ENCODE results near the gene KIAA1671.

Gene KIAA1671

GRCh38 chr22:25161916-25162530 is 209.5 kb downstream of the KIAA1671 start:
- no peak overlapping the region for H3K4me3 ChIP-seq (ENCODE audit: low read depth in 1 of 2, low read length in 2 of 2)
- H3K27me3 ChIP-seq (ENCODE audit: control insufficient read depth in 1 of 2, insufficient read depth in 2 of 2, low read length in 2 of 2) = no peaks in the 10 kb centered on the region
- H3K4me1 ChIP-seq (ENCODE audit: control insufficient read depth in 1 of 2, insufficient read depth in 2 of 2, low read length in 2 of 2) = no peaks in the 10 kb centered on the region
- H3K9ac ChIP-seq (ENCODE audit: low read depth in 1 of 2, low read length in 2 of 2) = no peak overlapping the region
- H3K36me3 ChIP-seq (ENCODE audit: control insufficient read depth in 1 of 2, insufficient read depth in 2 of 2, low read length in 2 of 2) = peaks cover 0 to 2% of the 10 kb centered on the region in 2 donors
- no peak overlapping the region for H3K27ac ChIP-seq (ENCODE audit: low read depth, low read length)
- no peaks in the 10 kb centered on the region for H3K9me3 ChIP-seq (ENCODE audit: control insufficient read depth in 1 of 2, low read length in 2 of 2)

GRCh38 chr22:25162561-25162960 is 210.0 kb downstream of the KIAA1671 start:
- H3K4me1 ChIP-seq (ENCODE audit: control insufficient read depth in 1 of 2, insufficient read depth in 2 of 2, low read length in 2 of 2) = no peaks in the 10 kb centered on the region
- H3K36me3 ChIP-seq (ENCODE audit: control insufficient read depth in 1 of 2, insufficient read depth in 2 of 2, low read length in 2 of 2) = peaks cover 0 to 2% of the 10 kb centered on the region in 2 donors
- no peak overlapping the region for H3K27ac ChIP-seq (ENCODE audit: low read depth, low read length)
- no peak overlapping the region for H3K4me3 ChIP-seq (ENCODE audit: low read depth in 1 of 2, low read length in 2 of 2)
- H3K9me3 ChIP-seq (ENCODE audit: control insufficient read depth in 1 of 2, low read length in 2 of 2) = no peaks in the 10 kb centered on the region
- H3K9ac ChIP-seq (ENCODE audit: low read depth in 1 of 2, low read length in 2 of 2) = no peak overlapping the region
- H3K27me3 ChIP-seq (ENCODE audit: control insufficient read depth in 1 of 2, insufficient read depth in 2 of 2, low read length in 2 of 2) = no peaks in the 10 kb centered on the region

- Histone ChIP-seq H3K9ac (ENCODE audit: low read depth in 1 of 2, low read length in 2 of 2) (no peak overlapping the region), H3K9me3 (ENCODE audit: control insufficient read depth in 1 of 2, low read length in 2 of 2) (no peaks in the 10 kb centered on the region), H3K27me3 (ENCODE audit: control insufficient read depth in 1 of 2, insufficient read depth in 2 of 2, low read length in 2 of 2) (no peaks in the 10 kb centered on the region), H3K4me1 (ENCODE audit: control insufficient read depth in 1 of 2, insufficient read depth in 2 of 2, low read length in 2 of 2) (no peaks in the 10 kb centered on the region), H3K36me3 (ENCODE audit: control insufficient read depth in 1 of 2, insufficient read depth in 2 of 2, low read length in 2 of 2) (no peaks in the 10 kb centered on the region), H3K27ac (ENCODE audit: low read depth, low read length) (no peak overlapping the region), H3K4me3 (ENCODE audit: low read depth in 1 of 2, low read length in 2 of 2) (no peak overlapping the region)
Observed at GRCh38 chr22:25165785-25166184, 213.3 kb downstream of the KIAA1671 start.

GRCh38 chr22:25166266-25167040 is 213.9 kb downstream of the KIAA1671 start:
- no peak overlapping the region for H3K9ac ChIP-seq (ENCODE audit: low read depth in 1 of 2, low read length in 2 of 2)
- H3K9me3 ChIP-seq (ENCODE audit: control insufficient read depth in 1 of 2, low read length in 2 of 2) = no peaks in the 10 kb centered on the region
- no peaks in the 10 kb centered on the region for H3K27me3 ChIP-seq (ENCODE audit: control insufficient read depth in 1 of 2, insufficient read depth in 2 of 2, low read length in 2 of 2)
- H3K4me1 ChIP-seq (ENCODE audit: control insufficient read depth in 1 of 2, insufficient read depth in 2 of 2, low read length in 2 of 2) = no peaks in the 10 kb centered on the region
- no peaks in the 10 kb centered on the region for H3K36me3 ChIP-seq (ENCODE audit: control insufficient read depth in 1 of 2, insufficient read depth in 2 of 2, low read length in 2 of 2)
- no peak overlapping the region for H3K27ac ChIP-seq (ENCODE audit: low read depth, low read length)
- no peak overlapping the region for H3K4me3 ChIP-seq (ENCODE audit: low read depth in 1 of 2, low read length in 2 of 2)

- Histone ChIP-seq H3K27ac (ENCODE audit: low read depth, low read length) (no peak overlapping the region), H3K27me3 (ENCODE audit: control insufficient read depth in 1 of 2, insufficient read depth in 2 of 2, low read length in 2 of 2) (no peaks in the 10 kb centered on the region), H3K4me1 (ENCODE audit: control insufficient read depth in 1 of 2, insufficient read depth in 2 of 2, low read length in 2 of 2) (no peaks in the 10 kb centered on the region), H3K36me3 (ENCODE audit: control insufficient read depth in 1 of 2, insufficient read depth in 2 of 2, low read length in 2 of 2) (peaks cover 2 to 4% of the 10 kb centered on the region in 2 donors), H3K9ac (ENCODE audit: low read depth in 1 of 2, low read length in 2 of 2) (no peak overlapping the region), H3K4me3 (ENCODE audit: low read depth in 1 of 2, low read length in 2 of 2) (no peak overlapping the region), H3K9me3 (ENCODE audit: control insufficient read depth in 1 of 2, low read length in 2 of 2) (no peaks in the 10 kb centered on the region)
Observed at GRCh38 chr22:25167082-25167481, 214.6 kb downstream of the KIAA1671 start.

- Histone ChIP-seq H3K27ac (ENCODE audit: low read depth, low read length) (no peak overlapping the region), H3K27me3 (ENCODE audit: control insufficient read depth in 1 of 2, insufficient read depth in 2 of 2, low read length in 2 of 2) (no peaks in the 10 kb centered on the region), H3K4me1 (ENCODE audit: control insufficient read depth in 1 of 2, insufficient read depth in 2 of 2, low read length in 2 of 2) (no peaks in the 10 kb centered on the region), H3K36me3 (ENCODE audit: control insufficient read depth in 1 of 2, insufficient read depth in 2 of 2, low read length in 2 of 2) (peaks cover 4 to 12% of the 10 kb centered on the region in 2 donors), H3K4me3 (ENCODE audit: low read depth in 1 of 2, low read length in 2 of 2) (no peak overlapping the region), H3K9me3 (ENCODE audit: control insufficient read depth in 1 of 2, low read length in 2 of 2) (no peaks in the 10 kb centered on the region), H3K9ac (ENCODE audit: low read depth in 1 of 2, low read length in 2 of 2) (no peak overlapping the region)
Observed at GRCh38 chr22:25167834-25168601, 215.5 kb downstream of the KIAA1671 start.

GRCh38 chr22:25169278-25170031 is 216.9 kb downstream of the KIAA1671 start:
- no peak overlapping the region for H3K9ac ChIP-seq (ENCODE audit: low read depth in 1 of 2, low read length in 2 of 2)
- H3K27me3 ChIP-seq (ENCODE audit: control insufficient read depth in 1 of 2, insufficient read depth in 2 of 2, low read length in 2 of 2) = no peaks in the 10 kb centered on the region
- no peaks in the 10 kb centered on the region for H3K9me3 ChIP-seq (ENCODE audit: control insufficient read depth in 1 of 2, low read length in 2 of 2)
- H3K4me3 ChIP-seq (ENCODE audit: low read depth in 1 of 2, low read length in 2 of 2) = no peak overlapping the region
- no peak overlapping the region for H3K27ac ChIP-seq (ENCODE audit: low read depth, low read length)
- peaks cover 4 to 24% of the 10 kb centered on the region in 2 donors for H3K36me3 ChIP-seq (ENCODE audit: control insufficient read depth in 1 of 2, insufficient read depth in 2 of 2, low read length in 2 of 2)
- H3K4me1 ChIP-seq (ENCODE audit: control insufficient read depth in 1 of 2, insufficient read depth in 2 of 2, low read length in 2 of 2) = no peaks in the 10 kb centered on the region

- no peak overlapping the region for H3K27ac ChIP-seq (ENCODE audit: low read depth, low read length)
- H3K27me3 ChIP-seq (ENCODE audit: control insufficient read depth in 1 of 2, insufficient read depth in 2 of 2, low read length in 2 of 2) = no peaks in the 10 kb centered on the region
- no peak overlapping the region for H3K9ac ChIP-seq (ENCODE audit: low read depth in 1 of 2, low read length in 2 of 2)
- H3K36me3 ChIP-seq (ENCODE audit: control insufficient read depth in 1 of 2, insufficient read depth in 2 of 2, low read length in 2 of 2) = peaks cover 13 to 35% of the 10 kb centered on the region in 2 donors
- no peaks in the 10 kb centered on the region for H3K9me3 ChIP-seq (ENCODE audit: control insufficient read depth in 1 of 2, low read length in 2 of 2)
- H3K4me1 ChIP-seq (ENCODE audit: control insufficient read depth in 1 of 2, insufficient read depth in 2 of 2, low read length in 2 of 2) = no peaks in the 10 kb centered on the region
- no peak overlapping the region for H3K4me3 ChIP-seq (ENCODE audit: low read depth in 1 of 2, low read length in 2 of 2)
Observed at GRCh38 chr22:25170426-25170980, 218.0 kb downstream of the KIAA1671 start.

- H3K4me3 ChIP-seq (ENCODE audit: low read depth in 1 of 2, low read length in 2 of 2) = no peak overlapping the region
- no peak overlapping the region for H3K27ac ChIP-seq (ENCODE audit: low read depth, low read length)
- no peaks in the 10 kb centered on the region for H3K9me3 ChIP-seq (ENCODE audit: control insufficient read depth in 1 of 2, low read length in 2 of 2)
- no peaks in the 10 kb centered on the region for H3K27me3 ChIP-seq (ENCODE audit: control insufficient read depth in 1 of 2, insufficient read depth in 2 of 2, low read length in 2 of 2)
- no peaks in the 10 kb centered on the region for H3K4me1 ChIP-seq (ENCODE audit: control insufficient read depth in 1 of 2, insufficient read depth in 2 of 2, low read length in 2 of 2)
- H3K9ac ChIP-seq (ENCODE audit: low read depth in 1 of 2, low read length in 2 of 2) = no peak overlapping the region
- H3K36me3 ChIP-seq (ENCODE audit: control insufficient read depth in 1 of 2, insufficient read depth in 2 of 2, low read length in 2 of 2) = peaks cover 21 to 50% of the 10 kb centered on the region in 2 donors
Observed at GRCh38 chr22:25172153-25172552, 219.6 kb downstream of the KIAA1671 start.
